IPS-15b (cell line): ENCODE results near the gene AGBL5.

Experiments
- H3K27me3 ChIP-seq: one replicate; pipeline ENCODE4 v1.6.1; 2013; ENCODE audit warnings: low read length; ENCODE audit not compliant: control insufficient read depth, insufficient read depth
- H3K36me3 ChIP-seq: one replicate; pipeline ENCODE4 v1.6.1; 2013; ENCODE audit warnings: low read length; ENCODE audit not compliant: control insufficient read depth, insufficient read depth
- H3K4me1 ChIP-seq: one replicate; pipeline ENCODE4 v1.6.1; 2013; ENCODE audit warnings: mild to moderate bottlenecking, low read length; ENCODE audit not compliant: control insufficient read depth, insufficient read depth
- H3K4me3 ChIP-seq: one replicate; pipeline ENCODE4 v1.5.1; 2013; ENCODE audit warnings: low read depth, low read length
- H3K9ac ChIP-seq: one replicate; pipeline ENCODE4 v1.6.1; 2013; ENCODE audit warnings: low read depth, mild to moderate bottlenecking, low read length
- H3K9me3 ChIP-seq: one replicate; pipeline ENCODE4 v1.6.1; 2013; ENCODE audit warnings: mild to moderate bottlenecking, low read length; ENCODE audit not compliant: control insufficient read depth, insufficient read depth

Gene AGBL5

GRCh38 chr2:27013738-27014137 lies 37.7 kb upstream of the AGBL5 start:
- Histone ChIP-seq H3K9ac (no peak overlapping the region), H3K4me1 (peaks cover 5% of the 10 kb centered on the region), H3K36me3 (no peaks in the 10 kb centered on the region), H3K9me3 (peaks cover 8% of the 10 kb centered on the region), H3K27me3 (no peaks in the 10 kb centered on the region), H3K4me3 (no peak overlapping the region)

GRCh38 chr2:27014771-27015433 lies 36.6 kb upstream of the AGBL5 start:
- Histone ChIP-seq H3K27me3 (no peaks in the 10 kb centered on the region), H3K9me3 (peaks cover 8% of the 10 kb centered on the region), H3K9ac (no peak overlapping the region), H3K4me3 (no peak overlapping the region), H3K4me1 (peaks cover 5% of the 10 kb centered on the region), H3K36me3 (no peaks in the 10 kb centered on the region)

- Histone ChIP-seq H3K4me1 (peaks cover 5% of the 10 kb centered on the region), H3K9ac (no peak overlapping the region), H3K4me3 (no peak overlapping the region), H3K27me3 (no peaks in the 10 kb centered on the region), H3K36me3 (no peaks in the 10 kb centered on the region), H3K9me3 (peaks cover 8% of the 10 kb centered on the region)
These were observed 34.6 kb upstream of the AGBL5 start for GRCh38 chr2:27016801-27017325.

- H3K4me1 ChIP-seq, result peaks cover 5% of the 10 kb centered on the region
- no peak overlapping the region for H3K4me3 ChIP-seq
- H3K9me3 ChIP-seq, result peaks cover 5% of the 10 kb centered on the region
- H3K27me3 ChIP-seq, result no peaks in the 10 kb centered on the region
- no peak overlapping the region for H3K9ac ChIP-seq
- no peaks in the 10 kb centered on the region for H3K36me3 ChIP-seq
These were observed 33.3 kb upstream of the AGBL5 start for GRCh38 chr2:27018142-27018541.

- no peak overlapping the region for H3K4me3 ChIP-seq
- no peaks in the 10 kb centered on the region for H3K27me3 ChIP-seq
- H3K9ac ChIP-seq, result no peak overlapping the region
- H3K9me3 ChIP-seq, result no peaks in the 10 kb centered on the region
- peaks cover 5% of the 10 kb centered on the region for H3K4me1 ChIP-seq
- no peaks in the 10 kb centered on the region for H3K36me3 ChIP-seq
These were observed 32.0 kb upstream of the AGBL5 start for GRCh38 chr2:27019459-27019858.

GRCh38 chr2:27019931-27020855 lies 31.3 kb upstream of the AGBL5 start:
- Histone ChIP-seq H3K4me3 (no peak overlapping the region), H3K9ac (no peak overlapping the region), H3K4me1 (peaks cover 5% of the 10 kb centered on the region), H3K36me3 (peaks cover 2% of the 10 kb centered on the region), H3K9me3 (no peaks in the 10 kb centered on the region), H3K27me3 (no peaks in the 10 kb centered on the region)

GRCh38 chr2:27021253-27022049 lies 30.0 kb upstream of the AGBL5 start:
- Histone ChIP-seq H3K36me3 (peaks cover 7% of the 10 kb centered on the region), H3K9ac (no peak overlapping the region), H3K27me3 (no peaks in the 10 kb centered on the region), H3K4me1 (peaks cover 5% of the 10 kb centered on the region), H3K4me3 (no peak overlapping the region), H3K9me3 (no peaks in the 10 kb centered on the region)

- H3K27me3 ChIP-seq, result no peaks in the 10 kb centered on the region
- H3K9me3 ChIP-seq, result no peaks in the 10 kb centered on the region
These were observed 27.7 kb upstream of the AGBL5 start for GRCh38 chr2:27023740-27024139.

GRCh38 chr2:27024188-27024587 lies 27.3 kb upstream of the AGBL5 start:
- Histone ChIP-seq H3K9me3 (no peaks in the 10 kb centered on the region), H3K36me3 (peaks cover 19% of the 10 kb centered on the region), H3K4me1 (no peaks in the 10 kb centered on the region), H3K9ac (no peak overlapping the region), H3K4me3 (no peak overlapping the region), H3K27me3 (no peaks in the 10 kb centered on the region)

More at GRCh38 chr2:27023740-27024139, 27.7 kb upstream of the AGBL5 start:
- no peaks in the 10 kb centered on the region for H3K4me1 ChIP-seq
- H3K9ac ChIP-seq, result no peak overlapping the region
- no peak overlapping the region for H3K4me3 ChIP-seq
- peaks cover 15% of the 10 kb centered on the region for H3K36me3 ChIP-seq

GRCh38 chr2:27024812-27025211 lies 26.7 kb upstream of the AGBL5 start:
- Histone ChIP-seq H3K36me3 (peaks cover 20% of the 10 kb centered on the region), H3K27me3 (no peaks in the 10 kb centered on the region)

GRCh38 chr2:27025281-27025800 lies 26.1 kb upstream of the AGBL5 start:
- no peak overlapping the region for H3K9ac ChIP-seq
- no peak overlapping the region for H3K4me3 ChIP-seq
- no peaks in the 10 kb centered on the region for H3K9me3 ChIP-seq
- H3K36me3 ChIP-seq, result peaks cover 20% of the 10 kb centered on the region
- H3K4me1 ChIP-seq, result no peaks in the 10 kb centered on the region
- no peaks in the 10 kb centered on the region for H3K27me3 ChIP-seq

More at GRCh38 chr2:27024812-27025211, 26.7 kb upstream of the AGBL5 start:
- Histone ChIP-seq H3K4me3 (no peak overlapping the region), H3K9me3 (no peaks in the 10 kb centered on the region), H3K4me1 (no peaks in the 10 kb centered on the region), H3K9ac (no peak overlapping the region)
